NOMO-1 treated with dmso at 0.1 percent for 144 hours (cell line): Measurements from ENCODE around the gene TBC1D3H.
"Not testable (repeated sequence)": the region's sequence is repeated elsewhere in the genome, so short reads cannot be mapped to it uniquely, and the experiment has no call there.

Source experiments
- DNase-seq: peaks from one replicate; lab custom pipeline; 2025; ENCODE audit not compliant: unreplicated experiment; lab: John Stamatoyannopoulos, UW

TBC1D3H gene

DNA sequence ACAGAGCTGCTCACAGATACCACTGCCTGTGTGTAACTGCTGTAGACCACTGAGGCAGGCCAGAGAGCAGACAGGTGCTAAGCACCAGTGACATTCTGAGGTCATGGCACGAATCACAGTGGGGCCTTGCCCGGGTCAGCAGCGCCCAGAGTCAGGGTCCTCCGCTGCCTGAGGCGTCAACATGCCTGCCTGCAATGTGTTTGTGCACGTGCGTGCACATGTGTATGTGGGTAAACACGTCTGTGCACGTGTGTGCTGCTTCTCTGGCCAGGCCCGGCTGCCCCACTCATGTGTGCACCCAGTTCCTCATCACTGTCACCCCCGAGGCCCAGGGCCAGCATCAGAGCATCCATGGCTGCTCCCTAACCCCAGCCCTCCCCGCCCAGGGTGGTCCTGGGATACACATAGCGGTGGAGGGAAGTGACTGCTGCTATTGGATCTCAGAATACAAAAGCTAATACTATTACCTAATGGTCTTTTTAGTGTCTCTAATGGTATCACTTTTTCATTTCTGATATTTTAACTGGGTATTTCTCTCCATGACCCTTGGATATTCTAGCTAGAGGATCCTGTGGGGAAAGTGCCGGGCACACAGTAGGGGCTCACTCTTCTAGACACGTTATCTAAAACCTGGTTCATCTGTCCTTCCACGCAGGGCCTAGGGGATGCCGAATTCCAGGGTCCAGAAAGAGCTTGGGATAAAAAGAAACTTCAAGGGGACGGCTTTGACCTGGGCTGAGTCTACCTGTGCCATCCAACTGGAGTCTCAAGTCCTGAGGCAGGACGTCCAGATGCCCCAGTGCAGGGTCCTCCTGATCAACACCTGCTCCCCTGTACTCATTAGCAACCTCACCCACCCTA, at the start of gene TBC1D3H:
TSS of gene TBC1D3H (minus strand) at position 51 of the 861 bp plus-strand sequence. CDS start 1,540 bp downstream, outside the sequence.
- not testable (repeated sequence) for DNase-seq

DNA sequence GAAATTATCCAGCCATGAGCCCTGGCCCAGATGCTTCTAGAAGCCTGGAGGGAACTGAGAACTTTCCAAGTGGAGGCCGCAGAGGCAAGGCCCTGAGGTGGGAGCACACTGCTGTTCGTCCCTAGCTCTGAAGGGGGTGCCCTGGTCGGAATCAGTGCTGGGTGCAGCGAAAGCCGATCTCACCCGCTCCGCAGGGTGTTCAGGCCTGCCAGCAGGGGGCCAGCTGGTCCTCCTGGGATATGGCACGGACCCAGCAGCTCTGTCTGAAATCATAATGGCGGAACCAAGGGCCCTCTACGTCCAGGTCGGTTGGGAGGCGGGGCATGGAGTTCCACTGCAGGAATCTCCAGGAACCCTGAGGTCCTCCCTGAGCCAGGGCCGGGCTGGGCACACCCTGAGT, 40.7 kb upstream of the TBC1D3H start:
- DNase-seq = not testable (repeated sequence)

DNA sequence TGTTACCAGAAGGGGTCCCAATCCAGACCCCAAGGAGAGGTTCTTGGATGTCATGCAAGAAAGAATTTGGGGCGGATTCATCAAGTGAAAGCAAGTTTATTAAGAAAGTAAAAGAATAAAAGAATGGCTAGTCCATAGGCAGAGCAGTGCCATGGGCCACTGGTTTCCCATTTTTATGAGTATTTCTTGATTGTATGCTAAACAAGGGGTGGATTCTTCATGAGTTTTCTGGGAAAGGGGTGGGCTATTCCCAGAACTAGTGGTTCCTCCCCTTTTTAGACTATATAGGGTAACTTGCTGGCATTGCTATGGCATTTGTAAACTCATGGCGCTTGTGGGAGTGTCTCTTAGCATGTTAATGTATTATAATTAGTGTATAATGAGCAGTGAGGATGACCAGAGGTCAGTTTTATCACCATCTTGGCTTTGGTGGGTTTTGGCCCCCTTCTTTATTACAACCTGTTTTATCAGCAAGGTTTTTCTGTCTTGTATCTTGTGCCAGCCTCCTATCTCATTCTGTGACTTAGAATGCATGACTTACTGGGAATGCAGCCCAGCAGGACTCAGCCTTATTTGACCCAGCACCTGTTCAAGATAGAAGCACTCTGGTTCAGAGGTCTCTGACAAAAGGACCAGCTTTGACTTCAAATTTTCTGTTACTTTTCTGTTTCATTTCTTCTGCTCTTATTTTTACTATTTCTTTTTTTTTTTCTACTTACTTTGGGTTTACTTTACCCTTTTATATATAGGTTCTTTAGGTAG, 27.1 kb upstream of the TBC1D3H start:
- not testable (repeated sequence) for DNase-seq

DNA sequence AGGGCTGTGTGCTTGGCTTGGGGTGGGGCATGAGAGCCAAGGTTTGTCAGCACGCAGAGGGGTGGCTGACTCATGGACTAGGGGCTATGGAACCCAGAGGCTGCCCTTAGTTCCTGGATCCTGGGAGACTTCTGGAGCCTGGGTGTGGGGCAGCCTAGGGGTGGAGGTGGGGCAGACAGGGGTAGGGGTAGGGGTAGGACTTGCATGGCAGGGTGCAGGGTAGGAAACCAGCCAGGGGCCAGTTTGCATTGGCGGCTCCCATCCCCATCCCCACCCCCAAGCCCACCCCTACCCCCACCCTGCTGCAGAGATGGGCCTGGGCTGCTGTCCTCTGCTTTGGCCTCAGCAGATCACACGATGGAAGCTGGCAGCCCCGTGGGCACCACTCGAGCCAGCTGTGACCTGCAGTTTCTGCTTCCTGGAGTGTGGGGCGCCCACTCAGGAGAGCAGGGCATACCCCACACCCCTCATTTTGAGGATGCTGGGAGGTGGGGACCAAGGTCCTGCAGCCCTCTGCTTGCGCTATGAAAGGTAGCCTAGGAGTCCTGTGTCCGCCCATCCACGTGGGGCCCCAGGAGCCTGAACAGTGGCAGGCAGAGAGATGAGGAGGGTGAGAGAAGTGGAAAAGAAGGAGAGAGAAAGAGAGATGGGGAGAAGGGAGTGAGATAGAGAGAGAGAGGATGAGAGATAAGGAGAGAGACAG, 2.9 kb upstream of the TBC1D3H start:
- not testable (repeated sequence) for DNase-seq

DNA sequence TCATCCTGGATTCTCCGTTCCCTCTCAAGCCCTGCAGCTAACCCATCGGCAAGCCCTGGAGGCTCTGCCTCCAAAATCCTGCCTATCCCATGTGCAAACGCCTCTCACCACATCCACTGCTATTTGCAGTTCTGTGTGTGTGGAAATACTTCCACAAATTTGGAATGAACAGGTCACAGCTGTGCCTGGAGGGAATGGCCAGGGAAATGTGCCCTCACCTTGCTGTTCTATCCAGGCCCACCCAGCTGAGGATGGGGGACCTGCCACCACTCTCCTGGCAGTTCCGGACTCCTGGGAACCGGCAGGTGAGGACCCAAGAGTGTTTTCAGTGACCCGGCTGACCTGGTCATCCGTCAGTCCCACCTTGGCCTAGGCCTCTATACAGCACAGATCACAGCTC, 12.3 kb downstream of the TBC1D3H start:
- DNase-seq = not testable (repeated sequence)

DNA sequence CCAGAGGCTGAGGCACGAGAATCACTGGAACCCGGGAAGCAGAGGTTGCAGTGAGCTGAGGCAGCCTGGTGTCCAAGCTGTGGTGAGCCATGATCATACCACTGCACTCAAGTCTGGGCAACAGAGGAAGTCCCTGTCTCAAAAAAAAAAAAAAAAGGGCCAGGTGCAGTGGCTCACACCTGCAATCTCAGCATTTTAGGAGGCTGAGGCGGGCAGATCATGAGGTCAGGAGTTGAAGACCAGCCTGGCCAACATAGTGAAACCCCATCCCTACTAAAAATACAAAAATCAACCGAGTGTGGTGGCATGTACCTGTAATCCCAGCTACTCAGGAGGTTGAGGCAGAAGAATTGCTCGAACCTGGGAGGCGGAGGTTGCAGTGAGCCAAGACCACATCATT, 25.7 kb downstream of the TBC1D3H start:
- not testable (repeated sequence) for DNase-seq
